Measurements from ENCODE around the gene DEPDC1B.
"Not testable (repeated sequence)": the region's sequence is repeated elsewhere in the genome, so short reads cannot be mapped to it uniquely, and the experiment has no call there.

Gene DEPDC1B

DNA sequence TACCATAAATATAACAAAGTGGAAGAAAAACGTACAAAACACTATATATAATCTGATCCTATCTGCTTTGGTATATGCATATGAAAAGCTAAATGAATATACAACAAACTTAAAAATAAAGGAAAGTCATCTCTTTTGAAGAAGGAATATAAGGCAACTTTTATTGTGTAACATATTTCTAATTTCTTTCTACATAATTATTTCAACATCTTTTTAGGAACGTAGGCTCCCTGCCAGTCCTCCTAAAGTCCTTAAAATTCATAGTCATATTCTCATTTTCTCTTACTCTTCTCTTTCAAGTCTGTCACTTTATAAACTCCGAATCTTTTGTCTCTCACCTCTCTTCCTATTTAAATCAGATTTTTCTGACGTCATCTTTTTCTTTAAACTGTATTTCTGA is 9.6 kb downstream of the DEPDC1B start:
- DNase-seq (ENCODE audit: low read depth, low spot score): no peak
- TF ChIP-seq, protein P1, sequence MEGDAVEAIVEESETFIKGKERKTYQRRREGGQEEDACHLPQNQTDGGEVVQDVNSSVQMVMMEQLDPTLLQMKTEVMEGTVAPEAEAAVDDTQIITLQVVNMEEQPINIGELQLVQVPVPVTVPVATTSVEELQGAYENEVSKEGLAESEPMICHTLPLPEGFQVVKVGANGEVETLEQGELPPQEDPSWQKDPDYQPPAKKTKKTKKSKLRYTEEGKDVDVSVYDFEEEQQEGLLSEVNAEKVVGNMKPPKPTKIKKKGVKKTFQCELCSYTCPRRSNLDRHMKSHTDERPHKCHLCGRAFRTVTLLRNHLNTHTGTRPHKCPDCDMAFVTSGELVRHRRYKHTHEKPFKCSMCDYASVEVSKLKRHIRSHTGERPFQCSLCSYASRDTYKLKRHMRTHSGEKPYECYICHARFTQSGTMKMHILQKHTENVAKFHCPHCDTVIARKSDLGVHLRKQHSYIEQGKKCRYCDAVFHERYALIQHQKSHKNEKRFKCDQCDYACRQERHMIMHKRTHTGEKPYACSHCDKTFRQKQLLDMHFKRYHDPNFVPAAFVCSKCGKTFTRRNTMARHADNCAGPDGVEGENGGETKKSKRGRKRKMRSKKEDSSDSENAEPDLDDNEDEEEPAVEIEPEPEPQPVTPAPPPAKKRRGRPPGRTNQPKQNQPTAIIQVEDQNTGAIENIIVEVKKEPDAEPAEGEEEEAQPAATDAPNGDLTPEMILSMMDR (IDR thresholded peaks at IDR 0.05; ENCODE audit: low read depth, low read length): no peak
- H3K4me3 ChIP-seq (ENCODE audit: low read depth, low read length): no peak overlapping the region
- in situ Hi-C loops (cut with HindIII; ENCODE audit: low sequenced_read_pairs): no loop called here

DNA sequence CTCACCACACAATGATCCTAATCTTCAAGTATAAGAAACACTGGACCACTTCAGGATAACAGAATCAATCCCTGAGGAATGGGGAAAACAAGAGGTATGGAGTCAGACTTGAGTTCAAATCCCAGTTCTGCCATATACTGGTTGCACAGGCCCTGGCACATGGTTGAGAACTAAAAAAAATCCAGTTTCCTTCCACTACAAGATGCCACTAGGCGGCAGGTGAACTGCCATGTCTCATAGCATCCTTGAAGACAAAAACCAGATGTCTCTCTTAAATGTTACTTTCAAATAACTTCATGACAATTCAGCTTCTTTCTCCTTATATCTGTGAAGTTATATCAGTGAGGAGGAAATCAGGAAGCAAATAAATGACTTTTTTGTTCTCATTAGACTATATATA is 11.0 kb downstream of the DEPDC1B start:
- no peak overlapping the region for H3K4me3 ChIP-seq (ENCODE audit: low read depth, low read length)
- in situ Hi-C loops (cut with HindIII; ENCODE audit: low sequenced_read_pairs): no loop called here
- TF ChIP-seq, protein P1 (IDR thresholded peaks at IDR 0.05; ENCODE audit: low read depth, low read length): no peak
- no peak for DNase-seq (ENCODE audit: low read depth, low spot score)

DNA sequence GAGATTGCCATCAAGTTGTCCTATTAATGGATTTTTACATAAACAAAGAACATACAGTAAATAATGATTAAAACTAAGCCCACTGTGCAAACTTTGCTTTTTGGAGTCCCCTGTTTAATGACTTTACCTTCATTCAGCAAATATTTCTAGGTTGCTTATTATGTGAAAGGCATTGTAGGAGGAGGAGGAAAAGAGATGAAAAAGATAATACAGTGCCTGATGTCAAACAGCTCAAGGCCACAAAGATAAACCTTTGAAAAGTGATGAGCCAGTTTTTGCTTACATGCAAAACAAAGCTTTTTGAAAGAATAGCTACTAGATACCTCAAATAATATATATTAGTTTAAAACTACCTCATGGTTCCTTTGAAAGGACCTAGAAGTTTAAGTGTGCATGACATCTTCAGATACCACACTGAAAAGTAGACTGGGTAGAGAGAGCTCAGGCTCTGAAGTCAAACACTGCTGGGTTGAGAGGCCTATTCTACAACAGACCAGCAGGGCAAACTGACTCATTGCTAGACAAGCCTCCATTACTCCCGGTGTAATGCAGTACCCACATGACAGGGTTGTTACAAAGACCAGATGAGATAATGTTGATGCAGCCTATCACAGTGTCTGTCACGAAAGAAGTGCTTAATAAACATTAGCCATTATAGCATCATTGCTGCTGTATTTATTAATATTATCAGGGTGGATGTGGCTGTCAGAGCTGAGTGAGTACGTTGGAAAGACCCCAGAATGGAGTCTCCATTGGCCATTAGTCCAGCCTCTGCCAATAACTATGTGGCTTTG is 11.8 kb downstream of the DEPDC1B start:
- TF ChIP-seq, protein P1 (IDR thresholded peaks at IDR 0.05; ENCODE audit: low read depth, low read length): peak; percentile 63
- no peak overlapping the region for H3K4me3 ChIP-seq (ENCODE audit: low read depth, low read length)
- DNase-seq (ENCODE audit: low read depth, low spot score): peak; percentile 51
- in situ Hi-C loops (cut with HindIII; ENCODE audit: low sequenced_read_pairs): no loop called here

DNA sequence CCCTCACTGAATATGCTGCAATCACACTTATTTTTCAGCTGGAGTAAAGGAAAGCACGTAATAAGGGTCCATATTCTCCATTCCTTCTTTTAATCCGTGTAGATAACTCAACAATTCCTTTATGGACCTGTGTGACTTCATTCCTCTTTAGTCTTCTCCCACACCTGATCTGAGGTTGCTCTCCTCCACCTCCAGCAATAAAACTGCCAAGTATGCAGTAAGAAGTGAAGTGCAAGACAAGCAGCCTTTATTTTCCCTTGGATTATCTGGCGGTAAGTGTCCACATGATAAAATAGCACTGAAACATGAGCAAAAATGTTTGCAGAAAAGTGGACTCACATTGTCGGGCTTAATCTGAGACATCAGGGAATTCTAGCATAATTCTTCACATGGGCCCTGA is 13.8 kb downstream of the DEPDC1B start:
- DNase-seq (ENCODE audit: low read depth, low spot score): no peak
- TF ChIP-seq, protein P1 (IDR thresholded peaks at IDR 0.05; ENCODE audit: low read depth, low read length): no peak
- no peak overlapping the region for H3K4me3 ChIP-seq (ENCODE audit: low read depth, low read length)
- in situ Hi-C loops (cut with HindIII; ENCODE audit: low sequenced_read_pairs): no loop called here

DNA sequence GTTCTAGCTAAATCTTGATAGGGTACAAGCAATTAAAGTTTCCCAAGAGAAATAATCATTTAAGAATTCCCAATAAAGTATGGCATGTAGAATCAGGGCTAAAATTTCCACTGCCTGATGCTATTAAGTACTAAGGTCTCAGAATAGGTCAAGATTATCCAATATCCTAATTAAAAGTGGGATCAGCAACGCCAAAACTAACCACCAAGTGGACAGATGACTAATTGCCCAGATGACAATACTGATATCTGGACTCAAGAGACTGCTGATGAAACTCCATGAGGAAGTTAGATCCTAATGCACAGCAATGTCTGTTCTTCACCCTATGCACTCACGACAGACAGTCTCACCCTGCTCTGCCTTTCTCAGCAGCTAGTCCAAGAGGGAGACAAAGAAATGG is 14.3 kb downstream of the DEPDC1B start:
- TF ChIP-seq, protein P1 (IDR thresholded peaks at IDR 0.05; ENCODE audit: low read depth, low read length): no peak
- in situ Hi-C loops (cut with HindIII; ENCODE audit: low sequenced_read_pairs): no loop called here
- H3K4me3 ChIP-seq (ENCODE audit: low read depth, low read length): no peak overlapping the region
- DNase-seq (ENCODE audit: low read depth, low spot score): no peak

DNA sequence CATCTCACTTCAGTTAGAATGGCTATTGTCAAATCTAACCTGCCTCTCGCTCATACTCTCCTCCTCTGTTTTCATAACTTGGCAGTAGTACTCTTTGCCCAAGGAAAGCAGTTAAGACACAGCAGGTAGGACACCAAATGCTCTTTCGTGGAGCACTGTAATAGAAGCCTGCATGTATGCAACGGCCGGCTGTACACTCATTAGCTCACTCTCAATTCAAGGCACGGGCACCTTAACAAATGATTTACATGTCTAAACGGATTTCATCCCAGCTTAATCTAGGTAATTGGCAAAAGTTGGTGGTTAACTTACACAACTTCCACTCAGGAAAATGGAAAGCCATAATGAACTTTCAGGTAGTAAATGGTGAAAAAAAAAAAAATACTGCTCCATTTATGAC is 14.9 kb downstream of the DEPDC1B start:
- H3K4me3 ChIP-seq (ENCODE audit: low read depth, low read length): no peak overlapping the region
- in situ Hi-C loops (cut with HindIII; ENCODE audit: low sequenced_read_pairs): no loop called here
- no peak for DNase-seq (ENCODE audit: low read depth, low spot score)
- TF ChIP-seq, protein P1 (IDR thresholded peaks at IDR 0.05; ENCODE audit: low read depth, low read length): no peak

DNA sequence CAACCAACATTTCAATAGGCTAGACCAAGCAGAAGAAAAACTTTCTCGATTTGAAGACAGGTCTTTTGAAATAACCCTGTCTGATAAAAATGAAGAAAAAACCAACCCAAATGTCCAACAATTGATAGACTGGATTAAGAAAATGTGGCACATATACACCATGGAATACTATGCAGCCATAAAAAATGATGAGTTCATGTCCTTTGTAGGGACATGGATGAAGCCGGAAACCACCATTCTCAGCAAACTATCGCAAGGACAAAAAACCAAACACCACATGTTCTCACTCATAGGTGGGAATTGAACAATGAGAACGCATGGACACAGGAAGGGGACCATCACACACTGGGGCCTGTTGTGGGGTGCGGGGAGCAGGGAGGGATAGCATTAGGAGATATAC is 18.0 kb downstream of the DEPDC1B start:
- in situ Hi-C loops (cut with HindIII; ENCODE audit: low sequenced_read_pairs); DNase-seq (ENCODE audit: low read depth, low spot score); H3K4me3 ChIP-seq (ENCODE audit: low read depth, low read length): not testable (repeated sequence)

Data from astrocyte of the spinal cord (primary cell).